Ascending aorta (tissue), 2 donors: ENCODE data around the gene CMC1. TPM values are rescaled to one million over a fixed set of nuclear protein-coding genes. Genes with fewer than 3 reads are reported as not detected.

Experiments
- DNase-seq, 2 donors: peaks; one replicate each; pipeline ENCODE4 v3.0.0-alpha.2; 2019; ENCODE audit warnings: low spot score in 2 of 2
- H3K27ac ChIP-seq, 2 donors: fragments of 200-600 bp; sonication (generic); one replicate each; pipeline ENCODE4 v1.5.1; 2016 to 2017; ENCODE audit warnings: mild to moderate bottlenecking in 1 of 2
- H3K27me3 ChIP-seq: fragments of 200-600 bp; sonication (generic); one replicate; pipeline ENCODE4 v1.5.1; 2017
- H3K36me3 ChIP-seq, 2 donors: fragments of 200-600 bp; sonication (generic); one replicate each; pipeline ENCODE4 v1.5.1; 2016
- H3K4me1 ChIP-seq, 2 donors: fragments of 200-600 bp; sonication (generic); one replicate each; pipeline ENCODE4 v1.5.1; 2016 to 2017; ENCODE audit warnings: mild to moderate bottlenecking in 1 of 2
- H3K4me3 ChIP-seq, 2 donors: fragments of 200-600 bp; sonication (generic); one replicate each; pipeline ENCODE4 v1.5.1; 2016 to 2017; ENCODE audit warnings: mild to moderate bottlenecking in 1 of 2
- H3K9me3 ChIP-seq, 2 donors: fragments of 200-600 bp; sonication (generic); one replicate each; pipeline ENCODE4 v1.5.1; 2016
- CTCF ChIP-seq, 3 experiments: fragments of 200-600 bp in 2 of 3; fragments of 450-650 bp in 1 of 3; sonication (generic) in 2 of 3; IDR thresholded peaks; one replicate each; pipeline ENCODE4 v1.5.1; 2016 to 2019; ENCODE audit warnings: antibody characterized with exemption in 3 of 3, mild to moderate bottlenecking in 1 of 3, moderate library complexity in 1 of 3
- intact Hi-C: fragments of 100-400 bp; cut with DNase I; formaldehyde crosslinking; loops from one replicate; pipeline ENCODE4 v1.15.1; 2023
- total RNA-seq: library from RNA; depleted of rRNA; stranded (reverse); fragments of >200 nt; gene quantifications from one replicate; pipeline ENCODE4 v1.1.0, GENCODE V29; 2016

CMC1 gene
- total RNA-seq, 1 donor from 2014 or later: 68.5 TPM

- intact Hi-C loops: no loop called here
- no peak for DNase-seq
- no peak for TF ChIP-seq CTCF (IDR thresholded peaks at IDR 0.05)
Measured at GRCh38 chr3:28239108-28239507, 2.3 kb upstream of the CMC1 start.

DNA sequence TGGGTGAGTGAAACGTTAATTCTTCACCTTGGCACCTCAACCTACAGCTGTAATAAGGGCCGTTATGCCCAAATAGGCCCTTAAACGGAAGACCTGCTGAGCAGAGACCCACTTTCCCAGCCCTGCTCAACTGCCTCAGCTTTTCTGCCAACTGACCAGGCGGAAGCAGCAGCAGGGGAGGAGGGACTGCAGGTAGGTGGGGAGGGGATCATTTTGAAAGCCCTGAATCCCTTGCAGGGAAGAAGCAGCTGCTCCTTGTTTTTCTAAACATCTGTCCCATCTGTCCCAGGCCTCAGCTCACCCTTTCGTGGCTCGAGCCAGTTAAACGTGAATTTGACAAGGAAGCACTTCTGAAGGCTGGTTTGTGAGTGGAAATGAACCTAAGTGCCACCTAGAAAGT lies 978 bp upstream of the CMC1 start:
- H3K36me3 ChIP-seq: no peaks in the 10 kb centered on the region
- H3K9me3 ChIP-seq: no peaks in the 10 kb centered on the region
- no peak for TF ChIP-seq CTCF (IDR thresholded peaks at IDR 0.05)
- intact Hi-C loops: loop anchor here (5.0 to 10.0 kb wide), 2 partner anchors 107 to 526 kb away; partner anchors contain the start of genes AZI2 and ZCWPW2
- H3K4me1 ChIP-seq: peaks cover 5 to 12% of the 10 kb centered on the region in 2 donors
- DNase-seq: no peak
- H3K4me3 ChIP-seq: peak overlapping the region; percentile 85 to 88
- H3K27ac ChIP-seq: peak overlapping the region in 1 of 2 donors; percentile 22
- H3K27me3 ChIP-seq: no peaks in the 10 kb centered on the region

More at GRCh38 chr3:28239108-28239507, 2.3 kb upstream of the CMC1 start:
- Histone ChIP-seq H3K4me3 (no peak overlapping the region), H3K27me3 (no peaks in the 10 kb centered on the region), H3K27ac (no peak overlapping the region), H3K4me1 (peaks cover 5 to 12% of the 10 kb centered on the region in 2 donors), H3K9me3 (no peaks in the 10 kb centered on the region), H3K36me3 (no peaks in the 10 kb centered on the region)

DNA sequence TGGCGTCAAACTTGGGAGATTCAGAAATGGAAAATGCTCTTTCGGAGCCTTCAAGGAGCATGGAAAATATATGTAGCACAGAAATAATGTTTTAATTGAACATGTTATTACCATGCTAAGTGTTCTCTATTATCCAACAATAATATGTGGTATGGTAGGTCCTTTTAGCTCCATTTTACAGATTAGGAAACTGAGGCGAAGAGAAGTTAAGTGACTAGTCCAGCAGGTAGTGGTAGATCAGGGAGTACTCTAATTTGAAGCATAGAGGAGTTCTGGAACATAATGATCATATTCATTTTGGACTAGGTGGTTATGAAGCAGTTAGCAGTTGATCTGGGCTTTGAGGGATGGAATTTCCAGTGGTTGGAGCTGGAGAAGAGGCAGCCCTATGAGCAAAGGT lies 1.1 kb downstream of the CMC1 start:
- intact Hi-C loops: loop anchor here (5.0 to 10.0 kb wide), 2 partner anchors 105 to 528 kb away; partner anchors contain the start of genes AZI2 and ZCWPW2
- H3K27ac ChIP-seq: no peak overlapping the region
- H3K27me3 ChIP-seq: no peaks in the 10 kb centered on the region
- no peak for TF ChIP-seq CTCF (IDR thresholded peaks at IDR 0.05)
- H3K9me3 ChIP-seq: no peaks in the 10 kb centered on the region
- peaks cover 5 to 12% of the 10 kb centered on the region in 2 donors for H3K4me1 ChIP-seq
- H3K4me3 ChIP-seq: peak overlapping the region; percentile 85 to 88
- DNase-seq: no peak
- no peaks in the 10 kb centered on the region for H3K36me3 ChIP-seq

- DNase-seq: no peak
- Histone ChIP-seq H3K4me1 (peaks cover 5 to 12% of the 10 kb centered on the region in 2 donors), H3K36me3 (no peaks in the 10 kb centered on the region), H3K4me3 (no peak overlapping the region), H3K27ac (no peak overlapping the region), H3K9me3 (no peaks in the 10 kb centered on the region), H3K27me3 (no peaks in the 10 kb centered on the region)
- intact Hi-C loops: loop anchor here (5.0 to 10.0 kb wide), 2 partner anchors 104 to 529 kb away; partner anchors contain the start of genes AZI2 and ZCWPW2
- TF ChIP-seq CTCF (IDR thresholded peaks at IDR 0.05): no peak
Measured at GRCh38 chr3:28243424-28244106, 2.1 kb downstream of the CMC1 start.

DNA sequence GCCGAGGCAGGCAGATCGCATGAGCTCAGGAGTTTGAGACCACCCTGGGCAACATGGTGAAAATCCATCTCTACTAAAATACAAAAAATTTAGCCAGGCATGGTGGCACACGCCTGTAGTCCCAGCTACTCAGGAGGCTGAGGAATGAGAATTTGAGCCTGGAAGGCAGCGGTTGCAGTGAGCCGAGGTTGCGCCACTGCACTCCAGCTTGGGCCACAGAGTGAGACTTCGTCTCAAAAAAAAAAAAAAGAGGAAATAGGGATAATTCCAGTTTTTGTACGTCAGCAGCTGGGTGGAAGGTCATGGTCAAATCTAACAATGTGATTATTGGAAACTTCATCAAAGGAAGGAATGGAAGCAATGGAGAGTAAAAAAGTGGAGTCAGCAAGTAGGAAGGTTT lies 3.1 kb downstream of the CMC1 start:
- Histone ChIP-seq H3K4me1 (peaks cover 5 to 12% of the 10 kb centered on the region in 2 donors), H3K36me3 (no peaks in the 10 kb centered on the region), H3K27ac (no peak overlapping the region), H3K4me3 (no peak overlapping the region), H3K9me3 (no peaks in the 10 kb centered on the region), H3K27me3 (no peaks in the 10 kb centered on the region)
- TF ChIP-seq CTCF (IDR thresholded peaks at IDR 0.05): no peak
- intact Hi-C loops: loop anchor here (5.0 to 10.0 kb wide), 2 partner anchors 103 to 530 kb away; partner anchors contain the start of genes AZI2 and ZCWPW2
- DNase-seq: no peak
